GM18520 (cell line): ENCODE measurements around the gene PHACTR4.
"Not testable (repeated sequence)": the region's sequence is repeated elsewhere in the genome, so short reads cannot be mapped to it uniquely, and the experiment has no call there.

Experiments
- ATAC-seq: cut with Tn5 transposase; IDR thresholded peaks from one replicate; pipeline ENCODE4 v1.9.1; 2021; ENCODE audit not compliant: unreplicated experiment

The PHACTR4 gene

GRCh38 chr1:28519946-28520725 lies 150.6 kb downstream of the PHACTR4 start:
- ATAC-seq = no peak

GRCh38 chr1:28520796-28521195 lies 151.3 kb downstream of the PHACTR4 start:
- not testable (repeated sequence) for ATAC-seq

GRCh38 chr1:28521502-28522164 lies 152.1 kb downstream of the PHACTR4 start:
- no peak for ATAC-seq

- ATAC-seq = not testable (repeated sequence)
These were observed 153.0 kb downstream of the PHACTR4 start for GRCh38 chr1:28522537-28522936.

GRCh38 chr1:28525002-28525642 lies 155.6 kb downstream of the PHACTR4 start:
- not testable (repeated sequence) for ATAC-seq

- no peak for ATAC-seq
These were observed 157.3 kb downstream of the PHACTR4 start for GRCh38 chr1:28526886-28527285.

- ATAC-seq = no peak
These were observed 160.9 kb downstream of the PHACTR4 start for GRCh38 chr1:28530456-28530855.

GRCh38 chr1:28534671-28535070 lies 165.1 kb downstream of the PHACTR4 start:
- no peak for ATAC-seq

- no peak for ATAC-seq
These were observed 165.6 kb downstream of the PHACTR4 start for GRCh38 chr1:28535180-28535579.

GRCh38 chr1:28537457-28538199 lies 168.1 kb downstream of the PHACTR4 start:
- no peak for ATAC-seq

- no peak for ATAC-seq
These were observed 168.7 kb downstream of the PHACTR4 start for GRCh38 chr1:28538286-28538685.

- no peak for ATAC-seq
These were observed 171.1 kb downstream of the PHACTR4 start for GRCh38 chr1:28540651-28541050.

GRCh38 chr1:28541414-28542015 lies 172.0 kb downstream of the PHACTR4 start:
- ATAC-seq = not testable (repeated sequence)

- no peak for ATAC-seq
These were observed 175.7 kb downstream of the PHACTR4 start for GRCh38 chr1:28545246-28545628.

- no peak for ATAC-seq
These were observed 178.8 kb downstream of the PHACTR4 start for GRCh38 chr1:28548318-28548717.
